Panc1 (cell line): ENCODE data around the gene MYCBP2. TPM values are rescaled to one million over a fixed set of nuclear protein-coding genes. Genes with fewer than 3 reads are reported as not detected.

ENCODE experiments used
- ATAC-seq: fragments of 200-7000 bp; cut with Tn5 transposase; 2 replicates; pipeline ENCODE4 v1.9.1; 2020; ENCODE audit warnings: mild to moderate bottlenecking, moderate library complexity
- BruUV-seq: library from RNA; stranded (reverse); fragments of 400-500 nt; replicated peaks from 2 replicates; lab custom pipeline; 2021; lab: Mats Ljungman, UMichigan
- CTCF ChIA-PET: fragments of 300-600 bp; sonication (Branson Sonifier 250); formaldehyde crosslinking; loops from one replicate; lab custom pipeline; 2022; ENCODE audit warnings: antibody characterized with exemption; lab: Charles Lee
- POLR2A ChIA-PET: fragments of 300-600 bp; sonication (Branson Sonifier 250); formaldehyde crosslinking; loops from one replicate; lab custom pipeline; 2022; ENCODE audit warnings: antibody characterized with exemption; lab: Charles Lee
- DNase-seq: peaks from one replicate; pipeline ENCODE4 v3.0.0-alpha.2; 2010; ENCODE audit warnings: low read depth, low spot score
- H3K27ac ChIP-seq: 2 replicates; pipeline ENCODE4 v1.5.1; 2011; ENCODE audit warnings: mild to moderate bottlenecking, low read length, inconsistent platforms
- H3K27me3 ChIP-seq: fragments of 200-500 bp; sonication (Bioruptor generic); 2 replicates; pipeline ENCODE4 v1.6.0; 2014; ENCODE audit warnings: low read length, inconsistent platforms; ENCODE audit not compliant: control insufficient read depth, insufficient read depth
- H3K36me3 ChIP-seq: fragments of 200-500 bp; sonication (Bioruptor generic); 2 replicates; pipeline ENCODE4 v1.5.1; 2014; ENCODE audit warnings: inconsistent platforms, mild to moderate bottlenecking, low read length, moderate library complexity; ENCODE audit not compliant: control insufficient read depth, insufficient read depth
- H3K4me1 ChIP-seq: 2 replicates; pipeline ENCODE4 v1.5.1; 2011; ENCODE audit warnings: inconsistent platforms, mild to moderate bottlenecking, low read length, moderate library complexity; ENCODE audit not compliant: control insufficient read depth, insufficient read depth
- H3K4me3 ChIP-seq, 2 experiments: 2 replicates each; pipeline ENCODE4 v1.5.1; 2011 to 2012; ENCODE audit warnings: low read depth in 2 of 2, low read length in 2 of 2, mild to moderate bottlenecking in 2 of 2, inconsistent platforms in 1 of 2, moderate library complexity in 1 of 2
- H3K9me3 ChIP-seq: fragments of 200-500 bp; sonication (Bioruptor generic); 2 replicates; pipeline ENCODE4 v1.5.1; 2014; ENCODE audit warnings: low read depth, mild to moderate bottlenecking, inconsistent platforms, low read length, moderate library complexity; ENCODE audit not compliant: control insufficient read depth, insufficient read depth
- POLR2AphosphoS5 ChIP-seq: IDR thresholded peaks from 2 replicates; pipeline ENCODE4 v1.6.1; 2012; ENCODE audit warnings: mild to moderate bottlenecking, low read depth, low read length, moderate library complexity
- REST ChIP-seq, 2 experiments: IDR thresholded peaks; 2 replicates each; pipeline ENCODE4 v1.6.1; 2011 to 2012; ENCODE audit warnings: low read depth in 2 of 2, control low read depth in 1 of 2, low read length in 1 of 2, mild to moderate bottlenecking in 1 of 2, moderate library complexity in 1 of 2; ENCODE audit not compliant: insufficient read depth in 1 of 2
- SIN3A ChIP-seq: IDR thresholded peaks from 2 replicates; pipeline ENCODE4 v1.6.1; 2012; ENCODE audit warnings: low read depth, mild to moderate bottlenecking, low read length, moderate library complexity, borderline replicate concordance; ENCODE audit not compliant: insufficient read depth
- TCF7L2 ChIP-seq: IDR thresholded peaks from 2 replicates; pipeline ENCODE4 v1.6.1; 2011; ENCODE audit warnings: mild to moderate bottlenecking, low read depth, low read length, inconsistent platforms
- in situ Hi-C: cut with HindIII; loops from 2 replicates; pipeline ENCODE4 v1.10.0; 2016; ENCODE audit warnings: low sequenced_read_pairs, low pct_unique_long_range_greater_than_20kb
- intact Hi-C: fragments of 100-400 bp; cut with micrococcal nuclease; formaldehyde crosslinking; loops from one replicate; pipeline ENCODE4 v1.10.0; 2022; ENCODE audit not compliant: unreplicated experiment
- total RNA-seq: library from RNA; stranded (reverse); gene quantifications from one replicate; pipeline ENCODE4 v1.2.1, GENCODE V29; 2021; ENCODE audit not compliant: unreplicated experiment
- TF ChIP-seq, protein P1 (sequence below): fragments of 450-650 bp; IDR thresholded peaks from 2 replicates; pipeline ENCODE4 v1.5.1; 2017; ENCODE audit warnings: mild to moderate bottlenecking

Gene MYCBP2
- total RNA-seq, 1 experiment from 2014 or later = 41.4 TPM

DNA sequence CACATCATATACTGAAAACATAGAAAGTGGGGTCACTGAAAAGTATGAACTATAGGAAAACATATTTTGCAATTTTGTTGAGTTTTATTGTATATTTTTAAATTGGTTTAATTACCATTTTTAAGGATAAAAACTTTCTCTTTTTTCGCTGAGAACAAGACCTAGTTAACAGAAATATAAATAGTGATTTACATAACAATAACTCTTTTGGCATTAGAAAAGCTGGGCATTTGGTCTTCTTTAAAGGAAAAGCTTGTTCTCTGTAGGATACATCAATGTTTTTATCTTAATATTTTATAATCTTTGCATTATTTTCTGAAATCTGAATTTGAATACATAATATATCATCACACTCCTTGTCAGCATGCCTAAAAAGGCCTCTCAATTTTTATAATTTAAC is 47.4 kb upstream of the MYCBP2 start:
- POLR2A ChIA-PET = no interaction called here
- H3K36me3 ChIP-seq = no peaks in the 10 kb centered on the region
- H3K4me3 ChIP-seq = no peak overlapping the region
- CTCF ChIA-PET = no interaction called here
- TF ChIP-seq, protein P1, sequence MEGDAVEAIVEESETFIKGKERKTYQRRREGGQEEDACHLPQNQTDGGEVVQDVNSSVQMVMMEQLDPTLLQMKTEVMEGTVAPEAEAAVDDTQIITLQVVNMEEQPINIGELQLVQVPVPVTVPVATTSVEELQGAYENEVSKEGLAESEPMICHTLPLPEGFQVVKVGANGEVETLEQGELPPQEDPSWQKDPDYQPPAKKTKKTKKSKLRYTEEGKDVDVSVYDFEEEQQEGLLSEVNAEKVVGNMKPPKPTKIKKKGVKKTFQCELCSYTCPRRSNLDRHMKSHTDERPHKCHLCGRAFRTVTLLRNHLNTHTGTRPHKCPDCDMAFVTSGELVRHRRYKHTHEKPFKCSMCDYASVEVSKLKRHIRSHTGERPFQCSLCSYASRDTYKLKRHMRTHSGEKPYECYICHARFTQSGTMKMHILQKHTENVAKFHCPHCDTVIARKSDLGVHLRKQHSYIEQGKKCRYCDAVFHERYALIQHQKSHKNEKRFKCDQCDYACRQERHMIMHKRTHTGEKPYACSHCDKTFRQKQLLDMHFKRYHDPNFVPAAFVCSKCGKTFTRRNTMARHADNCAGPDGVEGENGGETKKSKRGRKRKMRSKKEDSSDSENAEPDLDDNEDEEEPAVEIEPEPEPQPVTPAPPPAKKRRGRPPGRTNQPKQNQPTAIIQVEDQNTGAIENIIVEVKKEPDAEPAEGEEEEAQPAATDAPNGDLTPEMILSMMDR = no peak
- TF ChIP-seq SIN3A (no peak), TCF7L2 (no peak), POLR2AphosphoS5 (no peak), REST (IDR thresholded peaks at IDR 0.05; ENCODE audit: insufficient read depth in 1 of 2, low read depth in 2 of 2, low read length in 1 of 2) (no peak)
- no TSS peak for BruUV-seq
- intact Hi-C loops = no loop called here
- no peaks in the 10 kb centered on the region for H3K9me3 ChIP-seq
- no peak for DNase-seq
- no peak overlapping the region for H3K27ac ChIP-seq
- in situ Hi-C loops = no loop called here
- no peak for ATAC-seq
- H3K27me3 ChIP-seq = no peaks in the 10 kb centered on the region
- H3K4me1 ChIP-seq = no peaks in the 10 kb centered on the region

DNA sequence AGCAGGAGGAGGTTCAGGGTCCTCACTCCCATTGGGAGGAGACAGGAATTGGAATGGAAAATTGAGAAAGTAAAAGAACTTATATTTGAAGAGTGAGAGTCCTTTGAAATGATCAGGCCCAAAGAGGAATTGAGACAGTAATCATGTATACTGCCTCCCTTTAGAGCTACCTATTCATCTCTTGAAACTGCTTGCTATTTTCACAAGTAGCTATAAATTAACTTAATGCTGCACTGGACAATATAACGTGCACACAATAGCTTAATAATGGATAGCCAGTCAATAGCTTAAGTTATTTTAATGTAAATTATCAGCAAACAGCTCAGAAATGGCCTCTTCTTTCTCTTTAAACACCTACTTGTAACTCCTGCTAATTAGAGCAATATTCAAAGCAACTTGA is 46.6 kb upstream of the MYCBP2 start:
- intact Hi-C loops (no loop called here), in situ Hi-C loops (no loop called here)
- DNase-seq (no peak), ATAC-seq (no peak)
- Histone ChIP-seq H3K27ac (no peak overlapping the region), H3K4me3 (no peak overlapping the region), H3K27me3 (no peaks in the 10 kb centered on the region), H3K36me3 (no peaks in the 10 kb centered on the region), H3K4me1 (no peaks in the 10 kb centered on the region), H3K9me3 (no peaks in the 10 kb centered on the region)
- CTCF ChIA-PET = no interaction called here
- no TSS peak for BruUV-seq
- POLR2A ChIA-PET = no interaction called here
- no peak for TF ChIP-seq POLR2AphosphoS5
- TF ChIP-seq, protein P1 = no peak

GRCh38 chr13:77372275-77372674 is 45.4 kb upstream of the MYCBP2 start:
- intact Hi-C loops (no loop called here), in situ Hi-C loops (no loop called here)
- CTCF ChIA-PET = no interaction called here
- Histone ChIP-seq H3K27ac (no peak overlapping the region), H3K9me3 (no peaks in the 10 kb centered on the region), H3K36me3 (no peaks in the 10 kb centered on the region), H3K4me3 (no peak overlapping the region), H3K4me1 (no peaks in the 10 kb centered on the region), H3K27me3 (no peaks in the 10 kb centered on the region)
- TF ChIP-seq SIN3A = no peak
- TF ChIP-seq POLR2AphosphoS5 = no peak
- TF ChIP-seq, protein P1 = no peak
- no peak for TF ChIP-seq REST (IDR thresholded peaks at IDR 0.05; ENCODE audit: insufficient read depth in 1 of 2, low read depth in 2 of 2, low read length in 1 of 2)
- no peak for TF ChIP-seq TCF7L2
- no peak for DNase-seq
- POLR2A ChIA-PET = no interaction called here
- no peak for ATAC-seq
- BruUV-seq = no TSS peak
